Osteoblast (primary cell): ENCODE measurements around the gene PSMC2. TPM values are rescaled to one million over a fixed set of nuclear protein-coding genes. Genes with fewer than 3 reads are reported as not detected.

Source experiments
- DNase-seq: peaks from one replicate; pipeline ENCODE4 v3.0.0; 2011; ENCODE audit warnings: low spot score, mixed read lengths; ENCODE audit not compliant: insufficient read length; ENCODE audit errors: missing footprints
- H2AFZ ChIP-seq: 2 replicates; pipeline ENCODE4 v1.6.0; 2011; ENCODE audit warnings: mild to moderate bottlenecking, low read length
- H3K27ac ChIP-seq: 2 replicates; pipeline ENCODE4 v1.5.1; 2011; ENCODE audit warnings: mild to moderate bottlenecking, low read depth, low read length, moderate library complexity
- H3K27me3 ChIP-seq: 2 replicates; pipeline ENCODE4 v1.6.0; 2012; ENCODE audit warnings: mild to moderate bottlenecking, control low read depth, inconsistent platforms, low read length, moderate library complexity; ENCODE audit not compliant: insufficient read depth
- H3K36me3 ChIP-seq: 2 replicates; pipeline ENCODE4 v1.5.1; 2011; ENCODE audit warnings: mild to moderate bottlenecking, low read length, control low read depth, moderate library complexity; ENCODE audit not compliant: insufficient read depth
- H3K4me1 ChIP-seq: 2 replicates; pipeline ENCODE4 v1.5.1; 2011; ENCODE audit warnings: mild to moderate bottlenecking, low read length, control low read depth, moderate library complexity; ENCODE audit not compliant: insufficient read depth
- H3K4me2 ChIP-seq: 2 replicates; pipeline ENCODE4 v1.6.0; 2011; ENCODE audit warnings: mild to moderate bottlenecking, low read length; ENCODE audit not compliant: insufficient read depth
- H3K4me3 ChIP-seq: fragments of 200-600 bp; sonication (generic); 3 replicates; pipeline ENCODE4 v1.5.1; 2012; ENCODE audit warnings: mild to moderate bottlenecking, low read length, inconsistent platforms; ENCODE audit not compliant: insufficient read depth
- H3K79me2 ChIP-seq: 2 replicates; pipeline ENCODE4 v1.6.0; 2012; ENCODE audit warnings: mild to moderate bottlenecking, low read length, control low read depth, inconsistent platforms; ENCODE audit not compliant: insufficient read depth
- H3K9me3 ChIP-seq: 2 replicates; pipeline ENCODE4 v1.5.1; 2011; ENCODE audit warnings: low read depth, low read length, control low read depth
- H4K20me1 ChIP-seq: 2 replicates; pipeline ENCODE4 v1.6.0; 2012; ENCODE audit warnings: mild to moderate bottlenecking, low read length, control low read depth; ENCODE audit not compliant: insufficient read depth
- total RNA-seq: library from RNA; depleted of rRNA; stranded (reverse); fragments of >200 nt; gene quantifications from 2 replicates; pipeline ENCODE4 v1.2.3, GENCODE V29; 2012
- TF ChIP-seq, protein P1 (sequence below): IDR thresholded peaks from 2 replicates; pipeline ENCODE4 v1.5.1; 2011; ENCODE audit warnings: mild to moderate bottlenecking, low read depth, low read length, moderate library complexity; ENCODE audit errors: extremely low read depth

The PSMC2 gene
- total RNA-seq, 1 donor = 184 TPM

GRCh38 chr7:103307503-103308231, 39.8 kb upstream of the PSMC2 start:
- H3K9me3 ChIP-seq = no peaks in the 10 kb centered on the region
- H3K4me1 ChIP-seq = no peaks in the 10 kb centered on the region
- H3K27me3 ChIP-seq = no peaks in the 10 kb centered on the region
- peaks cover 81% of the 10 kb centered on the region for H3K36me3 ChIP-seq
- no peak overlapping the region for H2AFZ ChIP-seq
- H4K20me1 ChIP-seq = no peaks in the 10 kb centered on the region
- peaks cover 8% of the 10 kb centered on the region for H3K79me2 ChIP-seq
- H3K4me3 ChIP-seq = no peak overlapping the region
- TF ChIP-seq, protein P1, sequence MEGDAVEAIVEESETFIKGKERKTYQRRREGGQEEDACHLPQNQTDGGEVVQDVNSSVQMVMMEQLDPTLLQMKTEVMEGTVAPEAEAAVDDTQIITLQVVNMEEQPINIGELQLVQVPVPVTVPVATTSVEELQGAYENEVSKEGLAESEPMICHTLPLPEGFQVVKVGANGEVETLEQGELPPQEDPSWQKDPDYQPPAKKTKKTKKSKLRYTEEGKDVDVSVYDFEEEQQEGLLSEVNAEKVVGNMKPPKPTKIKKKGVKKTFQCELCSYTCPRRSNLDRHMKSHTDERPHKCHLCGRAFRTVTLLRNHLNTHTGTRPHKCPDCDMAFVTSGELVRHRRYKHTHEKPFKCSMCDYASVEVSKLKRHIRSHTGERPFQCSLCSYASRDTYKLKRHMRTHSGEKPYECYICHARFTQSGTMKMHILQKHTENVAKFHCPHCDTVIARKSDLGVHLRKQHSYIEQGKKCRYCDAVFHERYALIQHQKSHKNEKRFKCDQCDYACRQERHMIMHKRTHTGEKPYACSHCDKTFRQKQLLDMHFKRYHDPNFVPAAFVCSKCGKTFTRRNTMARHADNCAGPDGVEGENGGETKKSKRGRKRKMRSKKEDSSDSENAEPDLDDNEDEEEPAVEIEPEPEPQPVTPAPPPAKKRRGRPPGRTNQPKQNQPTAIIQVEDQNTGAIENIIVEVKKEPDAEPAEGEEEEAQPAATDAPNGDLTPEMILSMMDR = no peak
- H3K27ac ChIP-seq = no peak overlapping the region
- peak; percentile 44 for DNase-seq
- no peak overlapping the region for H3K4me2 ChIP-seq

- peaks cover 93% of the 10 kb centered on the region for H3K36me3 ChIP-seq
Observed at GRCh38 chr7:103314852-103315251, 32.6 kb upstream of the PSMC2 start.

GRCh38 chr7:103316380-103316941, 31.0 kb upstream of the PSMC2 start:
- TF ChIP-seq, protein P1 = no peak
- H2AFZ ChIP-seq = no peak overlapping the region
- no peaks in the 10 kb centered on the region for H3K27me3 ChIP-seq
- H3K27ac ChIP-seq = no peak overlapping the region
- H4K20me1 ChIP-seq = peaks cover 4% of the 10 kb centered on the region
- no peak overlapping the region for H3K4me3 ChIP-seq
- no peak for DNase-seq
- no peak overlapping the region for H3K4me2 ChIP-seq
- peaks cover 89% of the 10 kb centered on the region for H3K36me3 ChIP-seq
- H3K79me2 ChIP-seq = no peaks in the 10 kb centered on the region
- no peaks in the 10 kb centered on the region for H3K9me3 ChIP-seq
- H3K4me1 ChIP-seq = no peaks in the 10 kb centered on the region

More at GRCh38 chr7:103314852-103315251, 32.6 kb upstream of the PSMC2 start:
- H3K4me3 ChIP-seq = no peak overlapping the region
- TF ChIP-seq, protein P1 = no peak
- no peak overlapping the region for H2AFZ ChIP-seq
- no peak overlapping the region for H3K27ac ChIP-seq
- DNase-seq = no peak
- H3K4me2 ChIP-seq = no peak overlapping the region
- H3K27me3 ChIP-seq = no peaks in the 10 kb centered on the region
- H4K20me1 ChIP-seq = peaks cover 4% of the 10 kb centered on the region
- H3K4me1 ChIP-seq = no peaks in the 10 kb centered on the region
- no peaks in the 10 kb centered on the region for H3K79me2 ChIP-seq
- no peaks in the 10 kb centered on the region for H3K9me3 ChIP-seq

GRCh38 chr7:103317009-103317408, 30.4 kb upstream of the PSMC2 start:
- no peak for DNase-seq
- H3K27me3 ChIP-seq = no peaks in the 10 kb centered on the region
- no peak overlapping the region for H2AFZ ChIP-seq
- H3K27ac ChIP-seq = no peak overlapping the region
- no peaks in the 10 kb centered on the region for H3K79me2 ChIP-seq
- peaks cover 89% of the 10 kb centered on the region for H3K36me3 ChIP-seq
- H3K9me3 ChIP-seq = no peaks in the 10 kb centered on the region
- H3K4me1 ChIP-seq = no peaks in the 10 kb centered on the region
- H3K4me2 ChIP-seq = no peak overlapping the region
- no peak overlapping the region for H3K4me3 ChIP-seq
- peaks cover 4% of the 10 kb centered on the region for H4K20me1 ChIP-seq
- TF ChIP-seq, protein P1 = no peak
